HG03439 (cell line): ENCODE data around the gene MAP3K7CL.

Source experiments
- ATAC-seq: cut with Tn5 transposase; IDR thresholded peaks from one replicate; pipeline ENCODE4 v1.9.1; 2021; ENCODE audit warnings: mild to moderate bottlenecking, moderate library complexity; ENCODE audit not compliant: unreplicated experiment

MAP3K7CL gene

GRCh38 chr21:29130270-29130969 lies at the start of gene MAP3K7CL:
Gene MAP3K7CL (plus strand): TSS chr21:29130644. CDS start chr21:29133345, 2,701 bp downstream.
- ATAC-seq = no peak

GRCh38 chr21:29082046-29082815 lies 48.2 kb upstream of the MAP3K7CL start:
- no peak for ATAC-seq

- ATAC-seq = no peak
Measured at GRCh38 chr21:29083306-29083705, 47.1 kb upstream of the MAP3K7CL start.

- ATAC-seq = no peak
Measured at GRCh38 chr21:29084372-29084771, 46.1 kb upstream of the MAP3K7CL start.

- ATAC-seq = no peak
Measured at GRCh38 chr21:29085106-29085752, 45.2 kb upstream of the MAP3K7CL start.

- no peak for ATAC-seq
Measured at GRCh38 chr21:29091033-29091432, 39.4 kb upstream of the MAP3K7CL start.

GRCh38 chr21:29092102-29092959 lies 38.1 kb upstream of the MAP3K7CL start:
- no peak for ATAC-seq

- no peak for ATAC-seq
Measured at GRCh38 chr21:29096218-29097015, 34.0 kb upstream of the MAP3K7CL start.

GRCh38 chr21:29098156-29098555 lies 32.3 kb upstream of the MAP3K7CL start:
- no peak for ATAC-seq

- ATAC-seq = no peak
Measured at GRCh38 chr21:29102791-29103257, 27.6 kb upstream of the MAP3K7CL start.

GRCh38 chr21:29104239-29104708 lies 26.2 kb upstream of the MAP3K7CL start:
- ATAC-seq = no peak

GRCh38 chr21:29105218-29105617 lies 25.2 kb upstream of the MAP3K7CL start:
- no peak for ATAC-seq

- no peak for ATAC-seq
Measured at GRCh38 chr21:29114765-29115500, 15.5 kb upstream of the MAP3K7CL start.

GRCh38 chr21:29115899-29116298 lies 14.5 kb upstream of the MAP3K7CL start:
- no peak for ATAC-seq

GRCh38 chr21:29117372-29117955 lies 13.0 kb upstream of the MAP3K7CL start:
- peak; percentile 73 for ATAC-seq

- ATAC-seq = no peak
Measured at GRCh38 chr21:29121759-29122158, 8.7 kb upstream of the MAP3K7CL start.

GRCh38 chr21:29124645-29125044 lies 5.8 kb upstream of the MAP3K7CL start:
- peak; percentile 25 for ATAC-seq

- ATAC-seq = peak; percentile 75
Measured at GRCh38 chr21:29125191-29125590, 5.3 kb upstream of the MAP3K7CL start.

GRCh38 chr21:29125979-29126378 lies 4.5 kb upstream of the MAP3K7CL start:
- ATAC-seq = no peak
